HepG2 (cell line): ENCODE data around the gene TGFA.

Source experiments
- CTCF ChIP-seq: sonication (generic); formaldehyde crosslinking; IDR thresholded peaks from 2 replicates; pipeline ENCODE4 v1.5.0; 2020; ENCODE audit warnings: mild to moderate bottlenecking, missing genetic modification reagents, moderate library complexity
- EP300 ChIP-seq, 3 experiments: sonication (generic) in 1 of 3; formaldehyde crosslinking in 1 of 3; IDR thresholded peaks; 2 replicates each; pipeline versions ENCODE4 v1.5.1 to v1.6.1; 2011 to 2020; ENCODE audit warnings: low read depth in 2 of 3, low read length in 2 of 3, borderline replicate concordance in 1 of 3, improper control_type of control experiment in 1 of 3, mild to moderate bottlenecking in 1 of 3, missing genetic modification reagents in 1 of 3, moderate library complexity in 1 of 3
- MXI1 ChIP-seq: IDR thresholded peaks from 3 replicates; pipeline ENCODE4 v1.6.1; 2012; ENCODE audit warnings: low read depth, low read length, inconsistent platforms, borderline replicate concordance
- ZNF34 ChIP-seq: sonication (generic); formaldehyde crosslinking; IDR thresholded peaks from 2 replicates; pipeline ENCODE4 v1.4.0; 2020; ENCODE audit warnings: mild to moderate bottlenecking, missing genetic modification reagents, borderline replicate concordance

- TF ChIP-seq CTCF (CRISPR knock-in tag): no peak
- TF ChIP-seq EP300 (IDR thresholded peaks at IDR 0.05; ENCODE audit: low read depth in 2 of 2, low read length in 2 of 2): no peak
- TF ChIP-seq EP300 (CRISPR knock-in tag; IDR thresholded peaks at IDR 0.05; ENCODE audit: borderline replicate concordance): no peak
- TF ChIP-seq ZNF34 (CRISPR knock-in tag): no peak
- no peak for TF ChIP-seq MXI1
Measured at GRCh38 chr2:70426341-70426740, 127.3 kb downstream of the TGFA start.
